PC-3 (cell line): ENCODE data around the gene SNRPA. TPM values are rescaled to one million over a fixed set of nuclear protein-coding genes. Genes with fewer than 3 reads are reported as not detected.

Experiments
- ATAC-seq: fragments of 200-7000 bp; cut with Tn5 transposase; 2 replicates; pipeline ENCODE4 v1.9.1; 2020; ENCODE audit warnings: mild to moderate bottlenecking, moderate library complexity
- BruUV-seq: library from RNA; stranded (reverse); fragments of 400-500 nt; replicated peaks from 2 replicates; lab custom pipeline; 2021; lab: Mats Ljungman, UMichigan
- CTCF ChIA-PET: fragments of 300-600 bp; sonication (Branson Sonifier 250); formaldehyde crosslinking; loops from one replicate; lab custom pipeline; 2022; ENCODE audit warnings: antibody characterized with exemption; lab: Charles Lee
- POLR2A ChIA-PET: fragments of 300-600 bp; sonication (Branson Sonifier 250); formaldehyde crosslinking; loops from one replicate; lab custom pipeline; 2022; ENCODE audit warnings: antibody characterized with exemption; ENCODE audit not compliant: unreplicated experiment; lab: Charles Lee
- DNase-seq: peaks from one replicate; pipeline ENCODE4 v3.0.0-alpha.2; 2015
- H2AFZ ChIP-seq: fragments of 300-600 bp; sonication (generic); 2 replicates; pipeline ENCODE4 v1.6.0; 2016; ENCODE audit warnings: antibody characterized with exemption, low read length
- H3F3A ChIP-seq: fragments of 300-600 bp; sonication (generic); one replicate; pipeline ENCODE4 v1.6.0; 2017; ENCODE audit warnings: antibody characterized with exemption, low read length, control low read depth, mild to moderate bottlenecking; ENCODE audit not compliant: unreplicated experiment
- H3K27ac ChIP-seq: fragments of 300-600 bp; sonication (generic); 2 replicates; pipeline ENCODE4 v1.5.1; 2016; ENCODE audit warnings: mild to moderate bottlenecking, low read length
- H3K27me3 ChIP-seq: fragments of 300-600 bp; sonication (generic); 2 replicates; pipeline ENCODE4 v1.6.1; 2016; ENCODE audit warnings: low read length, mixed read lengths
- H3K36me3 ChIP-seq: fragments of 300-600 bp; sonication (generic); 2 replicates; pipeline ENCODE4 v1.6.1; 2016; ENCODE audit warnings: low read depth, mixed run types, low read length, mixed read lengths
- H3K4me1 ChIP-seq: fragments of 300-600 bp; sonication (generic); 2 replicates; pipeline ENCODE4 v1.5.1; 2016; ENCODE audit warnings: low read length; ENCODE audit not compliant: insufficient read depth
- H3K4me2 ChIP-seq: fragments of 300-600 bp; sonication (generic); 2 replicates; pipeline ENCODE4 v1.6.0; 2016; ENCODE audit warnings: low read length
- H3K4me3 ChIP-seq: fragments of 300-600 bp; sonication (generic); 2 replicates; pipeline ENCODE4 v1.5.1; 2016; ENCODE audit warnings: mild to moderate bottlenecking, low read length, mixed read lengths
- H3K79me2 ChIP-seq: fragments of 300-600 bp; sonication (generic); 2 replicates; pipeline ENCODE4 v1.6.1; 2017; ENCODE audit warnings: low read length, mixed read lengths
- H3K9ac ChIP-seq: fragments of 300-600 bp; sonication (generic); 2 replicates; pipeline ENCODE4 v1.6.0; 2016; ENCODE audit warnings: mild to moderate bottlenecking, low read length
- H3K9me2 ChIP-seq: fragments of 300-600 bp; sonication (generic); replicated peaks from 2 replicates; pipeline ENCODE4 v1.6.1; 2016; ENCODE audit warnings: mixed run types, low read length, mixed read lengths
- H3K9me3 ChIP-seq: fragments of 300-600 bp; sonication (generic); 2 replicates; pipeline ENCODE4 v1.6.1; 2016; ENCODE audit warnings: low read length, mixed read lengths
- H4K20me1 ChIP-seq: fragments of 300-600 bp; sonication (generic); 2 replicates; pipeline ENCODE4 v1.6.1; 2016; ENCODE audit warnings: low read length, mixed read lengths
- CTCF ChIP-seq: fragments of 300-600 bp; sonication (generic); conservative IDR thresholded peaks from 2 replicates; pipeline ENCODE4 v1.5.1; 2017; ENCODE audit warnings: antibody characterized with exemption, low read depth, mild to moderate bottlenecking, low read length
- EZH2 ChIP-seq: fragments of 300-600 bp; sonication (generic); IDR thresholded peaks from one replicate; pipeline ENCODE4 v1.6.1; 2017; ENCODE audit warnings: antibody characterized with exemption, mild to moderate bottlenecking, low read length; ENCODE audit not compliant: unreplicated experiment
- EZH2phosphoT487 ChIP-seq: fragments of 300-600 bp; sonication (generic); IDR thresholded peaks from 2 replicates; pipeline ENCODE4 v1.6.1; 2018; ENCODE audit warnings: mild to moderate bottlenecking, antibody characterized with exemption, low read length, borderline replicate concordance
- intact Hi-C: fragments of 100-400 bp; cut with micrococcal nuclease; formaldehyde crosslinking; loops from 2 replicates; pipeline ENCODE4 v1.9.0; 2023
- total RNA-seq: library from RNA; depleted of rRNA; stranded (reverse); fragments of >200 nt; gene quantifications from 2 replicates; pipeline ENCODE4 v1.2.3, GENCODE V29; 2014

Gene SNRPA
- total RNA-seq, 1 experiment from 2014 or later: 243 TPM

DNA sequence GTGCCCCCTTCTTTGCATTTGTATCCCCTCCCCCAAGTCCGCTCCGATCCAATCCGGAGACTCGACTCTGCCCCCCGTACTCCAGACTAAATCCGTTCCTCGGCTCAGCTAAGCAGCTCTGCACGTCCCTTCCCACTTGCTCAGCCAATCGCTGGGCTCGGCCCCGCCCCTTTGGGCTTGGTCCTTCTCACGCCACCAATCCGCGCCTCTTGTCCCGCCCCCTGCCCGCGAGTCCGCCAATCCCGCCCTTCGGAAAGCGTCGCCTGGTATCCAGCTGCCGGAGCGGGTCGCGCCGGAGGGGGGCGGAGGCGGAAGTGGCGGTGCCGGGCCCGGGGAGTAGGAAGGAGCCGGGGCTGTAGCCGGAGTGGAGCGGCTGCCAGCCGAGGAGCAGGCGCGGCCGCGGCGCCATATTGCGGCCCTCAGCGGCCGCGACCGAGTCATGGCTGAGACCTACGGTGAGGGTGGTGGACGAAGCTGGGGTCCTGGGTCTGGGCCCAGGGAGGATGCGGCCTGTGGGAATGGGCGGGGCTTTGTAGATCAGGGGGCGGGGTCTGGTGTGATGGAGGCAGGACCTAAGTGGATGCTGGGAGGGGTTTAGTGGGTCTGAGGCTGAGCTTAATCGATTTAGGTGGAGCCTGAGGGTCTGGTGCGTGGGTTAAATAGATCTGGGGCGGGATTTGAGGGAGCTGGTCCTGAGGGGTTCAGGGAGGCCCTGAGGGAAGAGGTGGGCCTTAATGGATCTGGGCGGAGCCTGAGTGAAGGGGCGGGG lies 27.1 kb downstream of the SNRPA start, which contains the start of gene RAB4B:
Gene RAB4B, plus strand, starts transcription at position 311 of the 769 bp plus-strand sequence. Its CDS starts 129 bp downstream, at position 440.
- POLR2A ChIA-PET: interaction anchor here (0.5 to 1.0 kb wide), 3 partner anchors 21 to 1072 kb away, joined by 3 to 7 read pairs (median 4); partner anchors contain the start of genes ACTMAP, EGLN2 and SNRPA
- no TSS peak for BruUV-seq

DNA sequence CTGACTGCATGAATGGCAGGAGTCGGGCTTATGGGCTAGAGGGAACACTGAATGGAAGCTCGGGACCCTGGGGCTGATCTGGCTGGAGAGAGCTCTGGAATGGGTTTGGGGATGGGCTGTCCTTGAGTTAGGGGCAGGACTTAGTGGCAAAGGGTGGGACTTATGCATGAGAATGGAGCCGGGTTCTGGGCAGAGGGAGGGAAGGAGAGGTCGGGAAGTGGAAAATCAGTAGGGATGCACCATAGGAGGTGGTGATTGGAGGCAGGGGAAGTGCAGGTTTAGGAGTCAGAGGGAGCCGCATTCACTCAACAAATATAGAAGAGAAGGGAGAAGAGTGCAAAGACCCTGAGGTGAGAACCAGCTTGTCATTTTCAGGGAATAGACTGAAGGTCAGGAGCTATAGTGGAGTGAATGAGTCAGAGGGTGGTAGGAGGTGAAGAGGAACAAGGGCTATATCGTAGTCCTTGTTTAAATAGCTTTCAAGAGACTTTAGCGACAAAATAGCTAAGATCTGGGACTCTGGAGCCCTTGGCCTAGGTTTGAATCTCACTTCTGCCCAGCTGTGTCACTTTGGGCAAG lies 27.8 kb downstream of the SNRPA start:
- Histone ChIP-seq H3K36me3 (no peaks in the 10 kb centered on the region), H3K4me2 (peak overlapping the region; percentile 69), H3F3A (no peaks in the 10 kb centered on the region), H3K9ac (no peak overlapping the region; the same call in 1 of the 2 replicates), H2AFZ (peak overlapping the region; percentile 80), H3K9me2 (no peaks in the 10 kb centered on the region), H3K4me1 (peaks cover 13% of the 10 kb centered on the region; the same call in 1 of the 2 replicates), H3K27me3 (no peaks in the 10 kb centered on the region), H3K27ac (no peak overlapping the region), H4K20me1 (no peaks in the 10 kb centered on the region), H3K79me2 (no peaks in the 10 kb centered on the region), H3K9me3 (no peaks in the 10 kb centered on the region), H3K4me3 (peak overlapping the region; percentile 74)
- BruUV-seq: no TSS peak
- POLR2A ChIA-PET: interaction anchor here (0.5 kb wide), 1 partner anchor 20 kb away, joined by 4 read pairs; the partner anchor contains the start of gene EGLN2
- TF ChIP-seq CTCF (no peak), EZH2 (no peak), EZH2phosphoT487 (no peak)
- intact Hi-C loops: loop anchor here (1.0 kb wide), 1 partner anchor 28 kb away; the partner anchor contains the start of gene ACTMAP
- DNase-seq (no peak), ATAC-seq (no peak)
- CTCF ChIA-PET: no interaction called here

More for the DNA sequence above, 27.1 kb downstream of the SNRPA start, which contains the start of gene RAB4B:
- DNase-seq: peak; percentile 98
- H3K4me3 ChIP-seq: peak within 1 kb of the TSS; percentile 74
- intact Hi-C loops: loop anchor here (1.0 kb wide), 1 partner anchor 28 kb away; the partner anchor contains the start of gene ACTMAP
- H3K79me2 ChIP-seq: no peaks in the 10 kb centered on the region
- peak; percentile 88 for ATAC-seq
- CTCF ChIA-PET: no interaction called here
- H2AFZ ChIP-seq: peak within 1 kb of the TSS; percentile 95
- no peaks in the 10 kb centered on the region for H3K9me2 ChIP-seq
- peak within 1 kb of the TSS; percentile 98 for H3K4me2 ChIP-seq
- no peaks in the 10 kb centered on the region for H3F3A ChIP-seq
- H3K9me3 ChIP-seq: no peaks in the 10 kb centered on the region
- no peaks in the 10 kb centered on the region for H3K36me3 ChIP-seq
- H4K20me1 ChIP-seq: no peaks in the 10 kb centered on the region
- peak within 1 kb of the TSS; percentile 58 for H3K9ac ChIP-seq
- no peaks in the 10 kb centered on the region for H3K27me3 ChIP-seq
- TF ChIP-seq EZH2: no peak
- TF ChIP-seq EZH2phosphoT487: no peak
- no peak for TF ChIP-seq CTCF
- H3K27ac ChIP-seq: peak within 1 kb of the TSS; percentile 72
- H3K4me1 ChIP-seq: peaks cover 13% of the 10 kb centered on the region; the same call in 1 of the 2 replicates
